Liver (tissue), 9 donors: Measurements from ENCODE around the gene CRISPLD2. TPM values are rescaled to one million over a fixed set of nuclear protein-coding genes. Genes with fewer than 3 reads are reported as not detected.
A peak's percentile ranks its signal among the peaks of the same experiment; 100 is the strongest.

ENCODE experiments used
- DNase-seq: peaks from one replicate; pipeline ENCODE4 v3.0.0-alpha.2; 2017; ENCODE audit warnings: low spot score
- H3K27ac ChIP-seq, 2 donors: one replicate each; pipeline ENCODE4 v1.7.0; 2013; ENCODE audit warnings: inconsistent platforms in 2 of 2, low read length in 2 of 2, control low read depth in 1 of 2, low read depth in 1 of 2, mild to moderate bottlenecking in 1 of 2
- H3K27me3 ChIP-seq, 4 donors: one replicate each; pipeline versions ENCODE4 v1.6.1 to v1.7.0; 2013; ENCODE audit warnings: low read length in 3 of 4, inconsistent platforms in 1 of 4, mild to moderate bottlenecking in 1 of 4, moderate library complexity in 1 of 4; ENCODE audit not compliant: control insufficient read depth in 4 of 4, insufficient read depth in 4 of 4
- H3K36me3 ChIP-seq, 4 donors: one replicate each; pipeline versions ENCODE4 v1.6.1 to v1.7.0; 2013; ENCODE audit warnings: low read length in 3 of 4, mild to moderate bottlenecking in 3 of 4, low read depth in 1 of 4, moderate library complexity in 1 of 4; ENCODE audit not compliant: control insufficient read depth in 4 of 4, insufficient read depth in 3 of 4
- H3K4me1 ChIP-seq, 4 donors: one replicate each; pipeline versions ENCODE4 v1.6.1 to v1.7.0; 2013; ENCODE audit warnings: low read length in 3 of 4, mild to moderate bottlenecking in 3 of 4, moderate library complexity in 1 of 4; ENCODE audit not compliant: control insufficient read depth in 4 of 4, insufficient read depth in 4 of 4
- H3K4me3 ChIP-seq, 3 donors: one replicate each; pipeline versions ENCODE4 v1.6.1 to v1.7.0; 2013; ENCODE audit warnings: low read length in 3 of 3, control low read depth in 1 of 3, low read depth in 1 of 3, mild to moderate bottlenecking in 1 of 3
- H3K9ac ChIP-seq, 2 donors: one replicate each; pipeline ENCODE4 v1.7.0; 2013; ENCODE audit warnings: low read length in 2 of 2, mild to moderate bottlenecking in 2 of 2, moderate library complexity in 2 of 2, control low read depth in 1 of 2, low read depth in 1 of 2
- H3K9me3 ChIP-seq, 4 donors: one replicate each; pipeline versions ENCODE4 v1.6.1 to v1.7.0; 2013; ENCODE audit warnings: low read length in 3 of 4; ENCODE audit not compliant: control insufficient read depth in 4 of 4
- CTCF ChIP-seq: fragments of 150-350 bp; IDR thresholded peaks from 2 replicates; pipeline ENCODE4 v1.5.1; 2017; ENCODE audit warnings: improper control_type of control experiment, low read depth, low read length; ENCODE audit not compliant: missing input control
- EGR1 ChIP-seq, 2 donors: IDR thresholded peaks; 2 replicates each; pipeline ENCODE4 v1.6.1; 2016 to 2018; ENCODE audit warnings: antibody characterized with exemption in 2 of 2, low read depth in 2 of 2
- FOXA2 ChIP-seq: IDR thresholded peaks from 2 replicates; pipeline ENCODE4 v1.6.1; 2016; ENCODE audit warnings: antibody characterized with exemption
- RAD21 ChIP-seq, 2 donors: IDR thresholded peaks; 2 replicates each; pipeline ENCODE4 v1.6.1; 2016; ENCODE audit warnings: antibody characterized with exemption in 2 of 2, mild to moderate bottlenecking in 2 of 2
- REST ChIP-seq: IDR thresholded peaks from 2 replicates; pipeline ENCODE4 v1.6.1; 2016; ENCODE audit warnings: antibody characterized with exemption, mild to moderate bottlenecking
- RXRA ChIP-seq, 2 donors: IDR thresholded peaks; 2 replicates each; pipeline ENCODE4 v1.6.1; 2017 to 2018; ENCODE audit warnings: antibody characterized with exemption in 2 of 2, mild to moderate bottlenecking in 1 of 2
- WGBS: extraction: QIAGEN DNeasy Blood & Tissue Kit; methylation state at CpG from one replicate; pipeline ENCODE4 v1.1.7; 2013; 5-methylcytosine and 5-hydroxymethylcytosine counted together
- polyA plus RNA-seq, 2 donors: library from polyadenylated mRNA; stranded (reverse) in 1 of 2; unstranded in 1 of 2; fragments of 200-250 nt in 1 of 2; fragments of >200 nt in 1 of 2; fragmentation: Nextera tagmentation in 1 of 2; extraction: Ambion mirVana in 1 of 2; gene quantifications; one replicate each; pipeline versions ENCODE4 v1.2.1 to v1.2.3, GENCODE V29; 2013 to 2015
- total RNA-seq, 2 donors: library from RNA; depleted of rRNA; stranded (reverse); fragments of >200 nt; gene quantifications; one replicate each; pipeline ENCODE4 v1.2.3, GENCODE V29; 2014
- donor health status: healthy.
- donor health status: healthy.
- donor health status: healthy.
- donor health status: healthy.
- donor health status: healthy.

Gene CRISPLD2
- total and polyA plus RNA-seq, 4 donors: 2.6 to 14.8 (median 4.1) TPM

- peak overlapping the region in 1 of 2 donors; percentile 56 for H3K27ac ChIP-seq
- no peak overlapping the region for H3K9ac ChIP-seq
- no peaks in the 10 kb centered on the region for H3K9me3 ChIP-seq
- no peak for TF ChIP-seq RAD21 (IDR thresholded peaks at IDR 0.05)
- H3K4me1 ChIP-seq: peaks cover 0 to 22% (median 7%) of the 10 kb centered on the region in 4 donors
- H3K27me3 ChIP-seq: no peaks in the 10 kb centered on the region
- H3K4me3 ChIP-seq: no peak overlapping the region
- no peaks in the 10 kb centered on the region for H3K36me3 ChIP-seq
- no peak for DNase-seq
- WGBS: 70% methylated on average over 10 of the region's 10 CpGs
These were observed 129.2 kb downstream of the CRISPLD2 start for GRCh38 chr16:84948851-84949610.

GRCh38 chr16:84949772-84950436 lies 130.1 kb downstream of the CRISPLD2 start:
- 77% methylated on average over 10 of the region's 10 CpGs for WGBS
- TF ChIP-seq RXRA (IDR thresholded peaks at IDR 0.05) (no peak), EGR1 (IDR thresholded peaks at IDR 0.05; ENCODE audit: low read depth in 2 of 2) (no peak), FOXA2 (no peak), REST (no peak)
- Histone ChIP-seq H3K27me3 (no peaks in the 10 kb centered on the region), H3K4me3 (no peak overlapping the region), H3K27ac (no peak overlapping the region), H3K9me3 (no peaks in the 10 kb centered on the region), H3K36me3 (no peaks in the 10 kb centered on the region), H3K4me1 (peaks cover 0 to 22% (median 7%) of the 10 kb centered on the region in 4 donors), H3K9ac (no peak overlapping the region)
- DNase-seq: no peak

- no peak for TF ChIP-seq EGR1 (IDR thresholded peaks at IDR 0.05; ENCODE audit: low read depth in 2 of 2)
- peak; percentile 17 for TF ChIP-seq CTCF
- TF ChIP-seq RAD21 (IDR thresholded peaks at IDR 0.05): peak in 1 of 2 donors; percentile 11
These were observed 131.1 kb downstream of the CRISPLD2 start for GRCh38 chr16:84950906-84951305.

More at GRCh38 chr16:84950906-84951305, 131.1 kb downstream of the CRISPLD2 start:
- 83% methylated on average over 10 of the region's 10 CpGs for WGBS
- H3K4me1 ChIP-seq: peaks cover 0 to 29% (median 12%) of the 10 kb centered on the region in 4 donors
- no peak overlapping the region for H3K9ac ChIP-seq
- no peak overlapping the region for H3K4me3 ChIP-seq
- H3K27ac ChIP-seq: no peak overlapping the region
- no peaks in the 10 kb centered on the region for H3K9me3 ChIP-seq
- no peaks in the 10 kb centered on the region for H3K27me3 ChIP-seq
- no peaks in the 10 kb centered on the region for H3K36me3 ChIP-seq
- no peak for DNase-seq
